GM19193 (cell line): ENCODE data around the gene CSAD.

Experiments
- POLR2A ChIP-seq: IDR thresholded peaks from 4 replicates; pipeline ENCODE4 v1.6.1; 2011; ENCODE audit not compliant: insufficient read depth, insufficient read length; ENCODE audit errors: extremely low read depth

Gene CSAD

DNA sequence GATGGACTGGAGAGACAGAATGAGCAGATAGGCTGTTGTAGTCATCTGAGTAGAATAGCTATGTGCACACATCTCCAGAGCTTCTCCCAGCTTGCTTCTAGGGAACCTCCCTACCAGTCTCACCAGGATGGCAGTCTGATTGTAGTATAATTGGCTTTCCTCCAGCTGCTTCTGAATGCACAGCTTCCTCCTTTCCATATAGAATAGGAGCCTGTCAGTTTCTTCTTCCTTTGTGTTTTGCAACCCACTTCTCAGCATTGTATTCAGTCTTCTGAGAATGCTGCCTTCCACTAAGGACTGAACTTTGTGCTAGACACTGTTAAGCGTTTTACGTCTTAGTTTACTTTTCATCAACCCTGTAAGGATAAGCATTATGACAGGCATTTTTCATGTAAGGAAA is 2.2 kb upstream of the CSAD start:
- no peak for TF ChIP-seq POLR2A

GRCh38 chr12:53181935-53182334 is 1.2 kb upstream of the CSAD start:
- TF ChIP-seq POLR2A: no peak

- TF ChIP-seq POLR2A: no peak
Measured at GRCh38 chr12:53180931-53181645, 363 bp upstream of the CSAD start.

- no peak for TF ChIP-seq POLR2A
Measured at GRCh38 chr12:53179687-53180219, 972 bp downstream of the CSAD start.

DNA sequence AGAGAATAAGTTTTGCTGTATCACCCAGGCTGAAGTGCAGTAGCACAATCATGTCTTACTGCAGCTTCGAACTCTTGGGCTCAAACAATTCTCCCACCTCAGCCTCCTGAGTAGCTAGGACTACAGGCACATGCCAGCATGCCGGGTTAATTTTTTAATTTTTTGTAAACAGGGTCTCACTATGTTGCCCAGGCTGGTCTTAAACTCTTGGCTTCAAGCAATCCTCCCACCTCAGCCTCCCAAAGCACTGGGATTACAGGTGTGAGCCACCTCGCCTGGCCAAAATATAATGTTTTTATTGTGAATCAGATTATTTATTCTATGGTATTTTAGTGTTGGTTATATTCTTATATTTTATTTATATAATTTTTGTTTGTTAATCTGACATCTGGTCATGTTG is 4.0 kb downstream of the CSAD start:
- TF ChIP-seq POLR2A: no peak

DNA sequence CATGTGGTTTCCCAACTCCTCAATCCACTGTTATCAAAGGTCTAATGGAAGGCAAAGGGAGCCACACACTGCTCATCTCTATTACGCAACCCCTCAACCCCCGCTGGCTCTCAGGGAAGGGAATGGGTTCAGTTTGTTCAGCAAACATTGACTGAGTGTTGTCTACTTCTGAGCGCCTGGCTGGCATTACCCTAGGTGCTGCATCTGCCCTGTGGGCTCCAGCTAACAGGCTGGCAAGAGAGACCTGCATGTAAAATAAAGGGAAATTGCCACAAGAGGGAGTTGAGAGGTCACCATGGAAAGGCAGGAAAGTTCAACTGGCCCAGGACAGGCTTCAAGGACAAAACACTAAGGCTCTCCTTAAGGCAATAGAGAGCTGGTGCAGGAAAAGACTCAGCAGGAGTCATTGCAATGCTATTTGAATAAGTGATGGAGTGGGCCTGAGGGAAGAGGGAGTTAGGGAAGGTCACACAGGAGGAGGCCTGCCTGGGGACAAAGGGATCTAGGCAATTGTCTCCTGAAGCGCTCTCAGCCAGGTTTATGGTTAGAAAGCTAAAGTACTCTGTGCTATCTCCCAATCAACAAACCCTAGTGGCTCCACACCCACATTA is 5.7 kb downstream of the CSAD start:
- TF ChIP-seq POLR2A: no peak

- TF ChIP-seq POLR2A: no peak
Measured at GRCh38 chr12:53173085-53173715, 7.5 kb downstream of the CSAD start.

- TF ChIP-seq POLR2A: no peak
Measured at GRCh38 chr12:53172352-53172751, 8.4 kb downstream of the CSAD start.

DNA sequence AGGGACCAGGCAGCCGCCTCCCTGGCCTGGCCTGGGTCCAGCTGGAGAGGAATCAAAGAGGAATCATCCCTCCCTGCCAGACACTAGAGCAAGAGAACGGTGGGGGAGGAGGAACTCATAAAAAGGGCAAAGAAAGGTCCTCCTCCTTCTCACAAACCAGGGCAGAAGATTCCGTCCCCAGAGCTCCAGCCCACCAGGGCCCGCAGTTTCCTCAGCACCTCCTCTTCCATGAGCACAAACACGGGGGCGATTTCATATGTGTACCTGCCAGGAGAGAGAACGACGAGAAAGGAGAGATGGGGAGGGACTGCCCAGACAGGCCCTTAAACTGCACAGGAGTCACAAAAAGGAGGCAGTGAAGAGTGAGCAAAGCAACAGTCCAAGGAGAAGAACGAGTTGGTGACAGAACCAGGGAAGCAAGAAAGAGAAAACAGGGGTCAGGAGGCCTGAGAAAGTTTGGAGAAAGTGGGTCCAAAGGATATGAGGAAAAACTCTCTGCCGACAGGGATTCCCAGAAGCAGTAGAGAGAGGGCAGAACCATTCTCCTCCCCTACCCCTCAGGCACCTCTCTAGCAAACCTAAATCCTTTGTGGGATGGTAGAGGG is 8.9 kb downstream of the CSAD start:
- no peak for TF ChIP-seq POLR2A

GRCh38 chr12:53170876-53171724 is 9.6 kb downstream of the CSAD start:
- TF ChIP-seq POLR2A: no peak

DNA sequence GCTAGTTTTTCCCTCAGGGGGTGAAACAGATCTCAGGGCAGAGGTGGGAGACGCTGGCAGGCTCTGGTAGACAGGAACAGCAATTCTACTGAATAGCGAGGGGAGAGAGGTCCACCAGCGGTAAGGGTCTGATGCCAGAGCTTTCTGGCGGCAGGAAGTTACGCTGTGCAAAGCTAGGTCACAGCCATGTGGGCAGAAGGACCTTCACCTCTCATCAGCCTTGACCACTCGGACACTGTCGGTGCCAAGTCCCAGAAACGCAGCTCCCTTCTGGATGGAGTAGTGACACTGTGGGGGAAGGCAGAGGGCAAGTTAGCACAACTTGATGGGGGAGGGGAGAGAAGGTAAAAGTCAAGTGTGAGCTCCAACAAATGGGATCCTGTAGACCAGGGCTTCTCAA is 10.5 kb downstream of the CSAD start:
- TF ChIP-seq POLR2A: no peak

DNA sequence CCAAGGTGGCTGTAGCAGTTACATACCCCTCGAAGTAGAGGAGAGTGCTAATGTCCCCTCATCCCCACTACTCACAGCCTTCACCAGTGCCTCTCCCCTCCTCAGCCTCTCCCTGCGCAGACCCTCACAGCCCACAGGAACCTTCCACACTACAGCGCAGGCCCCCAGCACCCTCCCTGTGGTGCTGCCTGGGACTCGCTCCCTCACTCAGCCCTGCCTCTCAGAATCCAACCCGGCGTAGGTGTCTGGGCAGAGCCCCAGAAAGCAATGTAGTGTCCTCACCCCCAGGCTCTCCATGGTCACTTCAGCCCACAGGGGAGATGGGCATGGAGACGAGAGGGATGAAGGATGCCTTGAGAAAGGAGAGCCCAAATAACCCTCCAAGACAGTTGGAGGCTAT is 11.1 kb downstream of the CSAD start:
- TF ChIP-seq POLR2A: no peak

DNA sequence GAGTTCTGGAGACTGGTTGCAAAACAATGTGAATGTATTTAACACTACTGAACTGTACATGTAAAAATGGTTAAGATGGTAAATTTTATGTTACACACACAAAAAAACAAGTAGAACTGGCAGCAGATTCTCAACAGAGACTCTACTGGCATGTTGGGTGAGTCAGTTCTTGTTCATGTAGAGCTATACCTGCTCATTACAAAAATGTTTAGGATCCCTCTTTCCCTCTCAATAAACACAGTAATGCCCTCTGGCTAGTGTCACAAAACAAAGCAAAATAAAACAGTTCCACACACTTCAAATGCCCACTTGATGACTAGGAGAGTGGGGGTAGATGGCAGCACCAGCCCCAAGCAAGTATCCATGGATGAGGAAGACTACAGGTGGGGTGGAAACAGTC is 13.9 kb downstream of the CSAD start:
- no peak for TF ChIP-seq POLR2A

DNA sequence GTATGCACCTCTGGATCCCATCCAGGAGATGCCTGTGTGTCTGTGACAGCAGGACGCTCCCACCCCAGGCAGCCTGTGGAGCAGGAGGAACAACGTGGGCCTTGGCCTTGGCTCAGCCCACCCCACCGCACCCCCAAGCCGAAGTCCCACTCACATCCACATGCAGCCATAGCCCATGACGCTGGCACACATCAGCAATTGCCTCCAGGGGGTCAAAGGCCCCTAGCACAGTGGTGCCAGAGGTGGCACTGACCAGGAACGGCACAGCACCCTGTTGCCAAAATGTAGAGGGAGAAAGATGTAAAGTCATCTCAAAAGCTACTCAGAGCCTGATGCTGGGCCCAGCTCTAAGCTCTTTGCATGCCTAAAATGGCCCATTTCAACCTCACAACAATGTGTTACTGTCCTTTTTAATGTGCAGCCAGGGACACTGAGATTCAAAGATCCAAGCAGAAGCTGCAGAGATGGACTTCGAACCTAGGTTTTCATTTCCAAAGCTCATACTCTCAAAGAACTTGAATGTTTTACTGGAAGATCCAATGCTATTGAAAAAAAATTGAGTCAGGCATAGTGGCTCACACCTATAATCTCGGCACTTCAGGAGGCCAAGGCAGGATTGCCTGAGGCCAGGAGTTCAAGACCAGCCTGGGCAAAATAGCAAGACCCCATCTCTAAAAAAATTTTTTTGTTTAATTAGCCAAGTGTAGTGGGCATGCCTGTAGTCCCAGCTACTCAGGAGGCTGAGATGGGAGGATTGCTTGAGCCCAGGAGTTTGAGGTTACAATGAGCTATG is 19.4 kb downstream of the CSAD start:
- no peak for TF ChIP-seq POLR2A

DNA sequence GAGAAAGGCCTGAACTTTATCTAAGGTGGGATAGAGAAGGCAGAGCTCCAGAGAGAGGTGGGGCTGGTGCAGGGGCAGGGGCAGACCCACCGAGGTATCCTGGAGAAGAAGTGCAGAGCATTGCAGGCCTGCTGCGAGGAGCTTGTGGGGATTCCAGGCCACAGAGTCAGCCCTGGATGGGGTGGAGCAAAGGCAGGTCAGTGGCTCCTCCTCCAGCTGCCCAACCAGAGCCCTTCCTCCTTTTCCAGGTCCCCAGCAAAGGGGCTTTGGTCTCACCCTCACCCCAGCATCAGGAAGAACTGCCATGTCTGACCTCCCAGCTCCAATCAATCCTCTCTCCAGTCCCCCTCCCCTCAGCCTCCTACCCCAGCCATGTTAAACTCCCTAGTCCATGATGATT is 20.1 kb downstream of the CSAD start:
- no peak for TF ChIP-seq POLR2A

GRCh38 chr12:53160000-53160399 is 20.7 kb downstream of the CSAD start:
- TF ChIP-seq POLR2A: no peak
